NCI-H510A treated with DMSO at 0.1 percent for 48 hours (cell line): ENCODE measurements around the gene CHST8.
"Not testable (repeated sequence)": the region's sequence is repeated elsewhere in the genome, so short reads cannot be mapped to it uniquely, and the experiment has no call there.

ENCODE experiments used
- DNase-seq: peaks from one replicate; lab custom pipeline; 2025; lab: John Stamatoyannopoulos, UW

Gene CHST8

DNA sequence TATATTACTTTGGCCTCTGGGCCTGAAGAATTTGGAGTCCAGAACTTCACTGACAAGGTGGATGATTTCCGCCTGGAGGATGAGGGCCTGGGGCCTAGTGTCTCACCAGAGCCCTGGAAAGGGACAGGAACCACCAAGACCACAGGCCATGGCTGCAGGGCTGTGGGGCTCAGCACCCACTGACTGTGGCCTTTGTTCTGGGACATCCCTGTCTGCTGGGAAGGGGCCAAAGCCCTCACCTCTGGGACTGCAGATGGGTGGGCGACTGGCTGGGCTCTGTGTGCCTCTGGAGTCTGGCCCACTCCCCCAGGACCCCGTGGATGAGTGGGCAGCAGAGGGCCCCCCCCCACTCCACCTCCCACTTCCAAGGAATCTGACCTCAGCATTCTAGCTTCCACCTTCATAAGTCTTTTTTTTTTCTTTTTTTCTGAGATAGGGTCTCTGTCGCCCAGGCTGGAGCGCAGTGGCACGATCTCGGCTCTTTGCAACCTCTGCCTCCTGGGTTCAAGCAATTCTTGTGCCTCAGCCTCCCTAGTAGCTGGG lies 20.3 kb downstream of the CHST8 start:
- no peak for DNase-seq

GRCh38 chr19:33644284-33644836 lies 22.6 kb downstream of the CHST8 start:
- no peak for DNase-seq

GRCh38 chr19:33646306-33646705 lies 24.6 kb downstream of the CHST8 start:
- DNase-seq = no peak

- no peak for DNase-seq
Observed at GRCh38 chr19:33647146-33647545, 25.4 kb downstream of the CHST8 start.

DNA sequence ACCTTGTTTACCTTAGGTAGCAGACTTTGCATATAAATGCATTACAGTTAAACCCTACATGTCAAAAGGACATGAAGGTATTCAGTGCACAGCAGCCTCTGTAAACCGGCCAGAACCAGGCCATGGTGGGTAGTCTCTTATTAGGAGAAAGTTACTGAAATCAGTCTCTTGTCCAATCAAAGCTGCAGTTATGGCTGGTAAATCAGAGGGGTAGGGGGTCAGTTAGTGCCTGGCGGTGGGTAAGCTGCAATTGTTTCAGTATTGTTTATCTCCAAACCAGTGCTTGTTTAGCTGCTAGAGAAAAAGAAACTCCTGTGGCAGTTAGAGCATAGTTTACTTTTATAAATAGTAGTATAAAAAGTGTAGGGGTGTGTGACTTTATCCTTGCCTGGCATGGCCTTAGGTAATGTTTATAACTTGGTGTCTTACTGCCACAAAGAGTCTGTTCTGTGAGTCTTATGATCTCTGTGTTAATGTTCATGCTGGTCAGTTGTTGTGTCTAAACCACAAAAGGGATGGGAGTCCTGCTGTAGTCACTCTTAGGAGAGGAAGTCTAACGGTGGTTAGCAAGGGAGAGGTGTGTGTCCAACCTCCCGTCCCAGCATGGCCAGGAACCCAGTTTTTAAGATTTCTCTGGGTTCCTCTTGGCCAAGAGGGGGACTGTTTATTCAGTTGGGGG lies 28.0 kb downstream of the CHST8 start:
- no peak for DNase-seq

DNA sequence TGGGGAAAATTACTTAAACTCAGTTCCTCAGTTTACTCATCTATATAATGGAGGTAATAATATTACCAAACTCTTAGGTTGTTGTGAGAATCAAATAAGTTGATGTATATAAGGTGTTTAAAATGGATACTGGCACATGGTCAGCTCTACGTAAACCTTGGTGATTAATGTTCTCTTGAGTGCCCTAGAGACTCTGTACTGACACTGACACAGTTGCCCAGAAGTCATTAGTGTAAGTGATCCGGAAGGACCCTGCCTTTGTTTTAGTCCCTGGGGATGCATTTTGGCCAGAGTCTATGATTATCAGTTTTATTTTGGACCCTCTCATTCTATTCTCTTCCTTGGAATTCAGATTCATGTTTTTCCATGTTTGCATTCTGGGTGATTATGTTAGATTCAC lies 31.9 kb downstream of the CHST8 start:
- DNase-seq = no peak

DNA sequence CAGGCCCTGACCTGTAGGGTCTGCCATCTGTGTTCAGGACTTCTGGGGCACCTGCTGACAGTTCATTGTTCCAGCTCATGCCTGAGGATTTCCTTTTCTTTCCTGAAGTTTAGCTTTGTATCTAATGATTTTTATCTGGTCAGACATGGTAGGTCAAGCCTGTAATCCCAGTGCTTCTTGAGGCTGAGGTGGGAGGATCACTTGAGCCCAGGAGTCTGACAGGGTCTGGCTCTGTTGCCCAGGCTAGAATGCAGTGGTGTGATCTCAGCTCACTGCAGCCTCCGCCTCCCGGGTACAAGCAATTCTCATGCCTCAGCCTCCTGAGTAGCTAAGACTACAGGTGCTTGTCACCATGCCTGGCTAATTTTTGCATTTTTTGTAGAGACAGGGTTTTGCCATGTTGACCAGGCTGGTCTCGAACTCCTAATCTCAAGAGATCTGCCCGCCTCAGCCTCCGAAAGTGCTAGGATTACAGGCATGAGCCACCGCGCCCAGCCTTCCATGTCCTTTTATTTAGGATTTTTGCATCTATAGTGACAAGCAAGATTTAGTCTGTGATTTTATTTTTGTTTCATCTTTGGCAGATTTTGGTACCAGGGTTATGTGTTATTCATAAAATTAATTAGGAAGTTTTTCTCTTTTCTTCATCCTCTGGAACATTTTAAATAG lies 33.2 kb downstream of the CHST8 start:
- DNase-seq = no peak

DNA sequence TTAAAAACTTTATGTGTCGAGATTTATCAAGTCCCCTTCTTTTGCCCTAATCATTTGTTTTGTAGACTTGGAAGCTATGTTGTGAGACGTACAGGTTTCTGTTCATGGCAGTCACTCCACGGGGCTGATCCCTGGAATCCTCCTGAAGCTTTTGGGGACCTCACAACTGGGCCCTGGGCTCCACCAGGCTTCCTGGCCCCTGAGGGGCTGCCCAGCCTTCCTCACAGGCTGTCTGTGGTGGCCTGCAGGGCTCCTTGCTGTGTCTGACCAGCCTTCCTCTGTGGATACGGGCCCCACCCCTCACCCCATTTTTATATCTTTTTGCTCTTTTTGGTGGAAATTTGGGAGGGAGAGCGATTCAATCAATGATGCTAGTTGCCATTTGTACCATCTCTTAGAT lies 38.1 kb downstream of the CHST8 start:
- no peak for DNase-seq

GRCh38 chr19:33660410-33661124 lies 38.8 kb downstream of the CHST8 start:
- no peak for DNase-seq

DNA sequence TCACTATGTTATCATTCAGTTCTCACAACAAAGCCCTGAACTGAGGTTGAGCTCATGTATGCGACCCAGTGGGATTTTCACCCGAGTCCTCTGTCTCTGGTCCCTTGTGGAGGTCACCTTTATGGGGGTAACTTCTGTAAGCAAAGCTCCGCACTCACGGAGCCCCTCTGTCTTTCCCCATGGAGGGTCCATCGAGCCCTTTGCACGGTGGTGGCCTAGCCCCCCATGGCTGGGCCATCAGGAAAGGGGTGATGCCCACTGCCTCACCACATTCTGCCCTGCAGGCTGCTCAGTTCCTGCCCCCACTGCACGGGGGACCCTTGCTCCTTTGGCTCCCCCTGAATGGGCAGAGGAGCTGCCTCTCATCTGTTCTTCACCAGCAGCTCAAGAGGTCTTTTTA lies 39.6 kb downstream of the CHST8 start:
- no peak for DNase-seq

DNA sequence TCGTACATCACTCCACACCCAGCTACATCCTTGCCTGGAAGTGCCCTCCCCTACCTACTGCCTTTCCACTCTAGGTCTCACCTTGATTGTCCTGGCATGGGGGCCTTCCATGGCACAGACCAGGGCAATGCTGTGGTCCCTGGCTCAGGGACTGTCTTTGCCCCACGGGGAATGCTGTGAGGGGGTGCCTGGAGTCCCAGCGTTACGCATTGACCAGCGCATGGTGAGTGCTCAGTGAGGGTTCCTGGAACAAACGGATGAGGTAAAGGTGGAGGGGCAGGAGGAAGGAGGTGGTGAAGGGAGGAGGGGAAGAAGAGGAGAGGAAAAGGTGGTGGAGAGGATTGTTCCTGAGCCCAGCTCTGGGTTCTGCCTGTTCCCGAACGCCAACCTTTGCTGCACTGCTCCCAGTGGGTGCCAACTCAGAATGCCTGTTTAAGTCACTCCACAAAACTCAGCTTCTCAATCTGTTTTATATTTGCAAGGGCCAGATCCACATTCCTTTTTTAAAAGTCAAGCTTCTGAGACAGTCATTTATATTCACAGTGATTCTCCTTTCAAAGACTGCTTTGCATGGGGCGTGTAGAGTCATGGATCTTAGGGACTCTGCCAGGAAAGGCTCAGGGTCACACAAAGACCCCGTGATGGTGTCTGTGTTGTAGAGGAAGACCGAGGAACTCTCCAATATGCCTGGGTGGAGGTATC lies 40.8 kb downstream of the CHST8 start:
- no peak for DNase-seq

GRCh38 chr19:33663316-33663715 lies 41.6 kb downstream of the CHST8 start:
- DNase-seq = not testable (repeated sequence)

DNA sequence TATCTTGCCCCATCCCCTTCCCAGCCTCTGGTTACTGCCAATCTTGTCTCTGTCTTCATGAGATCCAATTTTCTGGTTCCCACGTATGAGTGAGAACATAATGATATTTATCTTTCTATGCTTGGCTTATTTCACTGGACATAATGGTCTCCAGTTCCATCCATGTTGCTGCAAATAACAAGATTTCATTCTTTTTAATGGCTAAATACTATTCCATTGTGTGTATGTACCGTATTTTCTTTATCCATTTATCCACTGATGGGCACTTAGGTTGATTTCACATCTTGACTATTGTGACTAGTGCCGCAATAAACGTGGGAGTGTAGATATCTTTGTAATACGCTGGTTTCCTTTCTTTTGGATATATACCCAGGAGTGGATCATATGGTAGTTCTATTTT lies 43.0 kb downstream of the CHST8 start:
- DNase-seq = no peak

DNA sequence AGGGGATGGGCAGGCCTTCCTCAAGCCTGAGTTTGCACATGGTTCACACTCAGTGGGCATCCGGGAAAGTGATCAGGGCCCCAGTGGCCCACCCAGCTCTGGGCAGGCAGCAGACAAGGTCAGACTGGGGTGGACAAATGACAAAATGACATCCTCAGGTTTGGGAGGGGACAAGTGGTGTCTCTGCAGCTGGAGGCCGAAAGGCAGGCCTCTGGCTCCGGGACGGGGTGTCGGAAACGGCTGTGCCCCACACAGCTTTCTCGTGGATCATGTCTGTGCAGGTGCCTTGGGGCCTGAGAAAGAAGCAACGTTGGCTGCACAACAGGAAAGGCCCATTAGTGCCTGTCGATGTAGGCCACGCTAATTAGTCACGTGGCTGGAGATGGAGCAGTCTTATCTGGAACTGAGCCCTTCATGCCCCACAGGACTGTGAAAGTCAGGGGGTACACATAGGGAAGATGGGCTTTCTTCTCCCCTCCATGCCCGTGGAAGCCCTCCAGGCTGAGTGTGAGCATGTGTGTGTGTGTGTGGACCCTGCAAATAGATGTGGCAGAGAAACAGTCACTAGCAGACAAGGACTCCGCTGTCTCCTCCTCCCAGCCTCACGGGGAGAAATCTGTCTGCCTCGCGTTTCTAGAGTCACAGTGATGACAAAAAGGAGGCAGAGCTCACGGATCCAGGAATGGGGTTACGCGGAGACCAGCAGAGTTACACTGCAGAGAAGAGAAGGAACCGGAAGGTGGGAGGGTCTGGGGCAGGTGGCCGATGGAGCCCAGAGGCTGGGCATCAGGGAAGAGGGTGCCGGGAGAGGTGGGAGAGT lies 44.2 kb downstream of the CHST8 start:
- DNase-seq = no peak

DNA sequence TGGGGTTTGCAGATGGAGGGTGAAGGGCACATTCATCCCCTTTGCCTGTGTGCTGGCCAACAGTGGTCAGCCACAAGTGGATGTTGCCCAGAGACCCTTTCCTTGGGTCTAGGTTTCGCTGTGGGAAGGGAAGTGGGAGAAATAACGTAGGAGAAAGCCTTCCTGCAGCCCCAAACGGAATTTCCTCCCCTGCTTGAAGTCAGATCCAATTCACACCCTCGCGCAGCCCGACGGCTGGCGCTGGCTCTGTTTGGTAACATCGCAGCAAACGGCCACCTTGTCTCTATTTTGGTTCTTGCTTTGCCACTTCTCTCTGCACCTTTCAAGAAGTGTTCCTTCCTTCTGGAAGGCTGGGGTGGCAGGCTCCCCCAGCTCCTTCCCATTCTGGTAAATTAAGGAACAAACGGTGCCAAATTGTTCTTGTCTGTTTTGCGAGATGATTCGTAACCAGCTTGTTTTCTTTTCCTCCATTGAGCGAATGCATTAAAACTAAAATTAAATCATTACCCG lies 45.4 kb downstream of the CHST8 start:
- DNase-seq = no peak

DNA sequence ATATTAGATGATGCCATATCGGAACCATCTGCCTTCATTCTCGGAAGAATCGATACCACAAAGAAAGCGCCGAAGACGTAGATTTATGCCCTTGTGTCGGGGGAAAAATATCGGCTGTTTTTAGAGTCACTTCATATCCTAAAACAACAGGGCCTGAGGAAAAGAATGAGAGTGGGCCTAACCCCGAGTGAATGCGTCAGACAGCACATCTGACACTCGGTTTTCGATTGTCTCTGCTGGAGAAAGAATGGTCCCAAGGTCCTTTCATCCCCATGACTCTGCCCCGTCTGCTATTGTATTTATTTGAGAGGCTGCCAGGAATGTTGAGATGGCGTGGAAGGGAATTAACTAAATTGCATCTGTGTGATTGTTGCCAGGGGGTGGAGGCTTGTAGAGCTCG lies 46.1 kb downstream of the CHST8 start:
- no peak for DNase-seq

GRCh38 chr19:33668968-33669367 lies 47.2 kb downstream of the CHST8 start:
- no peak for DNase-seq

DNA sequence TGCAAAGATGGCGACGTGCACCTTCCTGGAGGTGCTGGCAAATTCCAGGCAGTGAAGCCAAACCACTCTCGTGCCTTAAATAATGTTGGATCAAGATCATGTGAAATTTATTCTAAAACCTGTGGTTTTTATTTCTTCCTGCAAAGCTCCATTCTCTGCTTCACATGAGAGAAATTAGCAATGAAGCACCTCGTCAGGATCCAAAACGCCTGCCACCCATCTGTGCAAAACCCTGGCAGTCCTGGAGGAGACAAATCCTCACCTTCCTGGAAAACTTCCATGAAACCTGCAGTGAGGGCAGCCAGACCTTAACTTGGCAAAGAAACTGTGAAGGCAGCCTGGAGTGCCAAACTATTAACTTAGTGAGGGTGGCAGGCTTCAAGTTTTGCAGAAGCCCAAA lies 47.6 kb downstream of the CHST8 start:
- no peak for DNase-seq

- no peak for DNase-seq
Observed at GRCh38 chr19:33670398-33670797, 48.6 kb downstream of the CHST8 start.

DNA sequence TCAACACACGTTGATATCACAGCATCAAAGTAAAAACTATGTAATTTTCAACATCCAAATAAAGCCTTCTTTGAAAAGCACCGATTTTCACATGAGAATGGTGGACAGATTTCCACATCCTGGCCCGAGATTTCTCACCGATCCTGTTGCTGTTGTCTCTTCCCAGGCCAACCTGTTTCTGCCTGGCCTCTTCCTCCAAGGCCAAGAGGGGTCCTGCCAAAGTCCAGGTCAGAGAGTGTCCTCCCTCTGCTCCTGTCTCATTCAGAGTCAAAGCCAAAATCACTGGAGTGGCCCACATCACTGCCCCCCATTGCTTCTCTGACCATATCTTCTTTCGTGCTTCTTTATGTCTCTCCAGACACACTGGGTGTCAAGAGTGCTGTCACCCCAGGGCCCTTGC lies 49.5 kb downstream of the CHST8 start:
- no peak for DNase-seq

GRCh38 chr19:33673258-33673875 lies 51.6 kb downstream of the CHST8 start:
- no peak for DNase-seq
